Astrocyte of the spinal cord (primary cell): Measurements from ENCODE around the gene CACUL1.
"Not testable (repeated sequence)": the region's sequence is repeated elsewhere in the genome, so short reads cannot be mapped to it uniquely, and the experiment has no call there.

Experiments
- DNase-seq: peaks from one replicate; pipeline ENCODE4 v3.0.0; 2011; ENCODE audit warnings: low read depth, low spot score
- H3K4me3 ChIP-seq: 2 replicates; pipeline ENCODE4 v1.5.1; 2011; ENCODE audit warnings: low read depth, mild to moderate bottlenecking, low read length, moderate library complexity
- CTCF ChIP-seq: IDR thresholded peaks from 2 replicates; pipeline ENCODE4 v1.5.1; 2012; ENCODE audit warnings: low read depth, mild to moderate bottlenecking, low read length, inconsistent platforms
- in situ Hi-C: cut with HindIII; loops from 2 replicates; pipeline ENCODE4 v1.10.0; 2017; ENCODE audit warnings: low sequenced_read_pairs

Gene CACUL1

GRCh38 chr10:118662228-118663035 lies 92.3 kb downstream of the CACUL1 start:
- TF ChIP-seq CTCF = no peak
- no peak for DNase-seq
- no peak overlapping the region for H3K4me3 ChIP-seq
- in situ Hi-C loops = no loop called here

DNA sequence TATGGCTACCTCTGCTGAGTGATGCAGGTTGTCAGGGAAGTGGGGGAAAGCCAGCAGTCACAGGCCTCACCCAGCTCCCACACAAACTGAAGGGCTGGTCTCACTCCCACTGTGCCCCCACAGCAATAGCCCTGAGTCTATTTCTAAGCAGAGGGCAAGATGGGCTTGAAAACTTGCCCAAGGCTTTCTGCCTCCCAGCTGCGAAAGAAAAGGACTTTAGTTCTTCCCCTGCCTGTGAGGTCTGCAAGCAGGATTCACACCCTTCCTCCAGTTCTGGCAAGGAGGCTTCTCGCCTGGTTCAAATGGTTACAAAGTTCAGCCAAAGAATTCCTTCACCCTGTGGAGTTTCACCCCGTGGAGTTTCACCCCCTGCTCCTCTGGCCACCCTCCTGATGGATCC lies 96.0 kb downstream of the CACUL1 start:
- TF ChIP-seq CTCF = no peak
- H3K4me3 ChIP-seq = no peak overlapping the region
- in situ Hi-C loops = no loop called here
- DNase-seq = no peak

DNA sequence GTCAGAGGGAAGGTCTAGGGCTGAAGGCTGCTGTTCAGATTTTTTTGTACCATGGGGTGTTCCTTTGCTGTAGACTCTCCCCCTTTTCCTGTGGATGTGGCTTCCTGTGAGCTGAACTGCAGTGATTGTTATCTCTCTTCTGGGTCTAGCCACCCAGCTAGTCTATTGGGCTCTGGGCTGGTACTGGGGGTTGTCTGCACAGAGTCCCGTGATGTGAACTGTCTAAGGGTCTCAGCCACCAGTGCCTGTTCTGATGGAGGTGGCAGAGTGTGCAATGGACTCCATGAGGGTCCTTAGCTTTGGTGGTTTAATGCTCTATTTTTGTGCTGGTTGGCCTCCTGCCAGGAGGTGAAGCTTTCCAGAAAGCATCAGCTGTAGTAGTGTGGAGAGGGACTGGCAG lies 96.6 kb downstream of the CACUL1 start:
- not testable (repeated sequence) for H3K4me3 ChIP-seq, DNase-seq

GRCh38 chr10:118645294-118645693 lies 109.5 kb downstream of the CACUL1 start:
- in situ Hi-C loops, H3K4me3 ChIP-seq, DNase-seq: not testable (repeated sequence)

More for the DNA sequence above, 96.6 kb downstream of the CACUL1 start:
- in situ Hi-C loops = not testable (repeated sequence)

- in situ Hi-C loops = no loop called here
- no peak for TF ChIP-seq CTCF
- no peak for DNase-seq
- no peak overlapping the region for H3K4me3 ChIP-seq
Measured at GRCh38 chr10:118642228-118642627, 112.5 kb downstream of the CACUL1 start.

GRCh38 chr10:118638680-118639079 lies 116.1 kb downstream of the CACUL1 start:
- no peak for DNase-seq
- TF ChIP-seq CTCF = no peak
- no peak overlapping the region for H3K4me3 ChIP-seq
- in situ Hi-C loops = no loop called here

DNA sequence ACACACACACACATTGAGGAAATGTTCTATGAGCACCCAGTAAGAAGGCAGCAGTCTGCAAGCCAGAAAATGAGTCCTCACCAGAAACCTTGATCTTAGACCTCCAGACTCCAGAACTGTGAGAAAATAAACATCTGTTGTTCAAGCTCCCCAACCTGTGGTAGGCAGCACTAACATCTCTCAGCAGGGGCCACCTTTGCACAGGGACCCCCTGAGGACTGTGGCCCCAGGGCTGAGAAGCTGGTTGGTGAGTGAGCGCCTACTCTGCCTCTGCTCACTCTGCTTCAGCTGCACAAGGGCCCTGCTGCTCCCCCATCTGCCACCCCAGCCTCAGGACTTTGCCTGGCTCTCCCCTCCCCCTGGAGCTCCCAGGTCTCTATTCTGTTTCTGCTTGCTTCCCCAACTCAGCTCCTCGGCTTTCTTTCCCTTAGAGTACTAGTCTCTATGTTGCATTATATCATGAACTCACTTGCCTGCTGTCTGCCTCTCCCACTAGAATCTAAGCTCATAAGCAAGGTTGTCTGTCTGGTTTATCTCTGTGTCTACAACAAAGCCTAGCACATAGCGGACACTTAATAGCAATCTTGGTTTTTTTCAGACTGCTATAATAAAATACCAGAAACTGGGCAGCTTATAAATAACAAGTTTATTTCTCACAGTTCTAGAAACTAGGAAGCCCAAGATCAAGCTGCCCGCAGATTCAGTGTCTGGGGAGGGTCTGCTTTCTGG lies 118.9 kb downstream of the CACUL1 start:
- H3K4me3 ChIP-seq = no peak overlapping the region
- TF ChIP-seq CTCF = no peak
- no peak for DNase-seq
- in situ Hi-C loops = no loop called here
